GM18951 (cell line): ENCODE data around the gene EBF4.

Source experiments
- POLR2A ChIP-seq: IDR thresholded peaks from 4 replicates; pipeline ENCODE4 v1.6.1; 2011; ENCODE audit warnings: mild to moderate bottlenecking; ENCODE audit not compliant: insufficient read length, insufficient read depth; ENCODE audit errors: extremely low read depth
- in situ Hi-C: fragments of 300-500 bp; cut with MboI; formaldehyde crosslinking; loops from one replicate; pipeline ENCODE4 v1.12.0; 2022; ENCODE audit warnings: low sequenced_read_pairs, mixed read lengths, inconsistent platforms; ENCODE audit not compliant: unreplicated experiment

EBF4 gene

GRCh38 chr20:2809690-2810089, 117.1 kb downstream of the EBF4 start:
- in situ Hi-C loops: no loop called here

More at GRCh38 chr20:2809690-2810089, 117.1 kb downstream of the EBF4 start:
- no peak for TF ChIP-seq POLR2A
